HAP-1 (cell line): ENCODE data around the gene MYO1B.
A peak's percentile ranks its signal among the peaks of the same experiment; 100 is the strongest.

Source experiments
- DNase-seq, 2 experiments: peaks; one replicate each; pipeline ENCODE4 v3.0.0-alpha.2; 2016 to 2020; ENCODE audit warnings: low spot score in 2 of 2
- H3K27me3 ChIP-seq: fragments of 250-450 bp; sonication (Bioruptor Pico); 2 replicates; pipeline ENCODE4 v1.5.1; 2020; ENCODE audit warnings: low read depth, mild to moderate bottlenecking, moderate library complexity
- H3K36me3 ChIP-seq: fragments of 250-450 bp; sonication (Bioruptor Pico); replicated peaks from 2 replicates; pipeline ENCODE4 v1.5.1; 2020; ENCODE audit warnings: mild to moderate bottlenecking
- H3K4me1 ChIP-seq: fragments of 250-450 bp; sonication (Bioruptor Pico); 2 replicates; pipeline ENCODE4 v1.5.1; 2020; ENCODE audit warnings: mild to moderate bottlenecking
- H3K4me3 ChIP-seq: fragments of 250-450 bp; sonication (Bioruptor Pico); 2 replicates; pipeline ENCODE4 v1.5.1; 2020; ENCODE audit warnings: mild to moderate bottlenecking, moderate library complexity
- H3K9me3 ChIP-seq: fragments of 250-450 bp; sonication (Bioruptor Pico); 2 replicates; pipeline ENCODE4 v1.5.1; 2020; ENCODE audit warnings: mild to moderate bottlenecking, moderate library complexity
- in situ Hi-C: fragments of 300-500 bp; cut with MboI; formaldehyde crosslinking; loops from 3 replicates; pipeline ENCODE4 v1.14.3; 2020; ENCODE audit warnings: low sequenced_read_pairs, inconsistent platforms, mixed read lengths

The MYO1B gene

DNA sequence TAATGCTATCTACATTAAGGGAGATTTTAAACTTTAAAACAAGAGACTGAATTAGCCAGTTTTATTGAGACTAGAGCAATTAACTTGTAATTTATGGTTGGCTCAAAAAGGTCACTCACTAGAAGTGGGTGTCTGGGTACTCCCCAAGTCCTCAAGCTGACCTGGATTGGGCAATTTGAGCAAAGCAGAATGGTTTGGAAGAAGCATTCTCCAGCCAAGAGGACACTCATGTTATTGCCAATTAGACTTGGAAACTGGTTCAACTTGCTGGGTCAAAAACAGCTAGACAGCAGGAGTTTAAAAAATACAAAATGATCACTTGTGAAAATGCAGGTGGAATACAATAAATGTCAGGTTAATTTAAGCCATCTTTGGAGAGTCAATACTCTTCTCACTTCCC, 29.5 kb upstream of the MYO1B start:
- H3K9me3 ChIP-seq = no peaks in the 10 kb centered on the region
- no peaks in the 10 kb centered on the region for H3K27me3 ChIP-seq
- H3K36me3 ChIP-seq = no peaks in the 10 kb centered on the region
- in situ Hi-C loops = no loop called here
- no peak for DNase-seq
- H3K4me3 ChIP-seq = no peak overlapping the region
- H3K4me1 ChIP-seq = no peaks in the 10 kb centered on the region

DNA sequence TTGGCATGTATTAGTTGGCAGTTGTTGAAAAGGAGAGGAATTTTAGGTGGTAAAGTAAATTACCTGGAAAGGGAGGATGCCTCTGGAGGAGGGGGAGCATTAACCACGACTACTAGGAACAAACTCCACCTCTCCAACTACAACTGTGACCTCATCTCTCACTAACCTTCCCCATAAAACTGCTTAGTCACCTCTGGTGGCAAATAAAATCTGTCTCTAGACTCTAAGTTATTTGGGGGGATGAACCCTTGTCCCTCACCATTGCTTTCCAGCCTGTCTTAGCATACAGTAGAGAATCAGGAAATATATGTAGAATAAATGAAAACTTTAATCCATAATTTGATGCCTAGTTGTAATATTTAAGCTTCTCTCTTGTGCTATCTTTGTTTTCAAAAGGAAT, 27.6 kb upstream of the MYO1B start:
- Histone ChIP-seq H3K36me3 (no peaks in the 10 kb centered on the region), H3K27me3 (no peaks in the 10 kb centered on the region), H3K4me1 (no peaks in the 10 kb centered on the region), H3K4me3 (no peak overlapping the region), H3K9me3 (no peaks in the 10 kb centered on the region)
- in situ Hi-C loops = no loop called here
- no peak for DNase-seq

DNA sequence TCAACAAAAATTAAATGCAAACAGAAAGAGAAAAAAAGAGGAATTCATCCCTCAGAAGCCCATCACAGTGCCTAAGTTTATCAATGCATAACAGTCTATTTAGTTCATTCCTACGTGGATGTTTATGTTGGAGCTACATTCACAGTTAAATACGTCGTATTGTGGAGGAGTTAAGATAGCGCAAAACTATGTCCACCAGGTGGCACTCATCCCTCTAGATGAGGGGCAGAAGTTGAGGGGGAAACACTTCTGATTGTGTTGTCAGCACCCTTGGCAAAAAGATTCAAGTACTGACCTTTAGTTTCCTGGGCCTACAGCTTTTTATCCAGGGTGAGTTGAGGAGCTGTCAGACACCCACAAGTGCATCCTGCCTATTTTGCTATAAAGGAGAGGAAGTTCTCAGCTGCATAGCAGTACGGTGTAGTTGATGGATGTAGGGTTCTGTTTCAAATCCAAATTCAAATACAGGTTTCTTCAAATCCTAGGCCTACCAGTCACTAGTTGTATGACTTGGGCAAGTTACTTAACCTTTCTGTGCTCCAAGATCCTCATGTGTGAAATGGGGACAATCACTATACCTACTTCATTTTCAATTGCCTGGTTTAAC, 26.8 kb upstream of the MYO1B start:
- H3K27me3 ChIP-seq = no peaks in the 10 kb centered on the region
- H3K9me3 ChIP-seq = no peaks in the 10 kb centered on the region
- no peaks in the 10 kb centered on the region for H3K4me1 ChIP-seq
- no peaks in the 10 kb centered on the region for H3K36me3 ChIP-seq
- in situ Hi-C loops = no loop called here
- peak; percentile 59 to 81 for DNase-seq
- no peak overlapping the region for H3K4me3 ChIP-seq

DNA sequence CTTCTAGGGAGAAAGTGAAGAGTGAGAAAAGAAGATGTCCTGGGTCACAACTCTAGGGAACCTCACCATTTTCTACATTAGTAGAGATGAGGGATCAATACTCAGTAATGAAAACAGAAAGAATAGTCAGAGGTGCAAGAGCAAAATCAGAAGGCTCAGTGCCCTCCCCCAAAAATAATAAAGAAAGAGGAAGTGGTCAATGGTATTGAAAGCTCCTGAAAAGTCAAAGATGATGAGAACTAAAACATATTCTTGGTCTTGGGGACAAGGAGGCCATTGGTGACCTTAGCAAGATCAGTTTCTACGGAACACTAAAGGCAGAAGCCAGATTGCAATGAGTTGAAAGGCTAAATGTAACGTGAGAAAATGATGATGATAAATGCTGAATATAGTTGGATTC, 24.5 kb upstream of the MYO1B start:
- Histone ChIP-seq H3K4me1 (no peaks in the 10 kb centered on the region), H3K4me3 (no peak overlapping the region), H3K27me3 (no peaks in the 10 kb centered on the region), H3K36me3 (no peaks in the 10 kb centered on the region), H3K9me3 (no peaks in the 10 kb centered on the region)
- DNase-seq = no peak
- in situ Hi-C loops = no loop called here

DNA sequence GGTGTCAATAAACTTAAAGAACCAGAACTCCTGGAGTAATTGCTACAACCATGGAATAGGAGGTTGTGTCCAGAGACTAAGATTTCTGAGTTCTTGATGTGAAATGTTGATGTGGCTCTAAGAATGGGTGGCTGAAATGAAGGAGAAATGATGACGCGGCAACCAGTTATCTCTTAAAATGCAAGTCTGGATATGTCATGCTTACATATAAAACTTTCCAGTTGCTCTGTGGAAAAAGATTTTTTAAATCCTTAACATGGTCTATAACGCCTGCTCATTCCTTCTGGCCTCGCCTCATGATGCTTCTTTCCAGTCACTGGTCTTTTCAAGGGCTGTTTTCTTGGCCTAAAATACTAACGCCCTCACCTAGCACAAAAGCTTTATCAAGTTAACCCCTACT, 23.5 kb upstream of the MYO1B start:
- no peaks in the 10 kb centered on the region for H3K36me3 ChIP-seq
- no peak overlapping the region for H3K4me3 ChIP-seq
- no peaks in the 10 kb centered on the region for H3K9me3 ChIP-seq
- no peaks in the 10 kb centered on the region for H3K27me3 ChIP-seq
- in situ Hi-C loops = no loop called here
- DNase-seq = no peak
- H3K4me1 ChIP-seq = no peaks in the 10 kb centered on the region

DNA sequence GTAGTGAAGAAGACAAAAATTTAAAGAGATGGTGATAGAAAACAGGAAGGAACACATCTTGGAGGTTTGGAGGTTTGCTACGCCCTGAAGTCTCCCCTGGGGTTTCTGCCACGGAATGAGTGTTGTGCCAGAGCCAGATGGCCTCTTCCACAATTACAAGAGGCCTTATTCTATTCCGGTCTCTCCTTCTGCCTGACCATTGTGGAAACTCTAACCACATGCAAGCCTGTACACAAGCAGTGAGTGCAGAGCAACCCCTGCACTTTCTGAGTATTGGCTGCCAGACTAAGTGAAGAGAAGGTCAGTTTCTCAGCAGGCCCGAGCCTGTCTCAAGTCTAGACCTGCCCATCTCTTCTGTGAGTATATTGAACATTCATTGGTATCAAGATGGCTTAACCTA, 22.7 kb upstream of the MYO1B start:
- Histone ChIP-seq H3K36me3 (no peaks in the 10 kb centered on the region), H3K27me3 (no peaks in the 10 kb centered on the region), H3K4me3 (no peak overlapping the region), H3K9me3 (no peaks in the 10 kb centered on the region), H3K4me1 (no peaks in the 10 kb centered on the region)
- DNase-seq = no peak
- in situ Hi-C loops = no loop called here

DNA sequence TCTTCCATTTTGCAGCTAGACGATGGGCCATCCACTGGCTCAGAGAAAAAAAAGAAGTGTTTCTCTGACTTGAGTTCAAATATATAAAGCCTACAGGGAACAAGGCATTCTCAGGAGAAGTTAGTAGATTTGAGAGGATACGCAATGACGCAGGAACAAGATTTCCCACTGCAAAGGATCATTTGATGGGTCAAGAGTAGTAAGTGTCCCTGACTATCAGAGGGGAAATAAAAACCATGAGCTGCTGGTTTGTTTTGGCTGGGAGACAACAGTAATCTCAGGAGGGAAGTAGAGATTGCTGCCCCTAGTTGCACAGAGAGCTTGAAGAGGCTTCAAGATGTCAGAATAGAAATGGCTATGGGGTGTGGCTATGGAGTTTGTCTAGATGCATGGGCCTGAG, 22.3 kb upstream of the MYO1B start:
- no peak for DNase-seq
- H3K4me1 ChIP-seq = no peaks in the 10 kb centered on the region
- no peaks in the 10 kb centered on the region for H3K27me3 ChIP-seq
- in situ Hi-C loops = no loop called here
- H3K36me3 ChIP-seq = no peaks in the 10 kb centered on the region
- H3K4me3 ChIP-seq = no peak overlapping the region
- no peaks in the 10 kb centered on the region for H3K9me3 ChIP-seq

DNA sequence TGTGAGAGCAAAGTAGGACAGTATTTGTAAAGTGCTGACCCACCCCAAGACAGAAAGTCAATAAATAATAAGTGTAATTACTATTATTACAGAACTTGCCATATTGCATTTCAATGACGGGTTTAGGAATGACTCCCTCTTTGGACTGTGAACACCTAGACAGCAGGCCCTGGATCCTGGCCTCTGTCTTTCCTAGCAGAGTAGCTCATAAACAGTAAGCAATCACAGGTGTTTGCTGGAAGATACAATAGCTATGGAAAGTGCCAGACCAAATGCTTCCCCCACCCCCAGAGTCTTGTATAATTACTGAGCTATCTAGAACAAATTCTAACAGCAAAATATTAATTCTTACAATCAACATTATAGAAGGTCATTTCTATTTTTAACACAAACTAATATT, 20.1 kb upstream of the MYO1B start:
- no peak for DNase-seq
- Histone ChIP-seq H3K4me3 (no peak overlapping the region), H3K4me1 (no peaks in the 10 kb centered on the region), H3K9me3 (no peaks in the 10 kb centered on the region), H3K36me3 (no peaks in the 10 kb centered on the region), H3K27me3 (no peaks in the 10 kb centered on the region)
- in situ Hi-C loops = loop anchor here (25.0 kb wide), 1 partner anchor 287 kb away; no protein-coding TSS in a partner anchor

DNA sequence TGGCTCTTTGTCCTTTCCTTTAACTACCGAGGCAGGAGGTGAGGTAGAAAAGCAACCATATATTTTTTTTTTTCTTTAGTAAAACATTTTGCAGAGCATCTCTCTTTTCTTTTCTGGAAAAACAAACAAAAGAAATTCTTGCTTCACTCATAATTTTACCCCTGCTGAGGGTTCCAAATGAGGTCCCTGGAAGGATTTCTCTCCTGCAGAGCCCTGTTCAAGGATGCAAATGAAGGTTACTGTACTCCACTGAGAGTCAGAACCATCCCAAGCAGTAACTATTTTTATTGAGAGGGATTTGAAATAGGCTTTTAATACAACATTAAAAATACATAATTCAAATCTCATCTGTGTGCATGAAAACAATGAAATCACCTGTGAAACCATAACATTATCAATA, 19.5 kb upstream of the MYO1B start:
- Histone ChIP-seq H3K4me1 (no peaks in the 10 kb centered on the region), H3K27me3 (no peaks in the 10 kb centered on the region), H3K9me3 (no peaks in the 10 kb centered on the region), H3K4me3 (no peak overlapping the region), H3K36me3 (no peaks in the 10 kb centered on the region)
- in situ Hi-C loops = loop anchor here (25.0 kb wide), 1 partner anchor 287 kb away; no protein-coding TSS in a partner anchor
- DNase-seq = no peak

DNA sequence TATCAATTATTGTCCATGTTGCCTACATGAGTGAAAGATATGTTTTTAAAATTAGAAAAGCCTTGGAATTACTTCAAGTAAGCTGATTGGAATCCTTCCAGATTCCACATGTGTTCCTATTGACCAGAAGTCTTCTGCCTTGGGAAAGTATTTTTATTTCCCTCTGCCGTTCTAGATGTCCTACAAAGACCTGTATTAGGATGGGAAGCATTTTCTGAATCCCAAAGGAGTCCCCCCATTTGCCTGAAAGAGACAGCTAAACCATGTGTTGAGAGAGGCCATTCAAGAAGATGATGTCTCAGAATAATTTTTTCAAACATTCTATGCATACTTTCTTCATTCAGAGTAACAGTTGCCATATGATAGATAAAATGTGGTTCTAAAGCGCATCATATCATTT, 19.0 kb upstream of the MYO1B start:
- DNase-seq = no peak
- Histone ChIP-seq H3K36me3 (no peaks in the 10 kb centered on the region), H3K4me3 (no peak overlapping the region), H3K27me3 (no peaks in the 10 kb centered on the region), H3K9me3 (no peaks in the 10 kb centered on the region), H3K4me1 (no peaks in the 10 kb centered on the region)
- in situ Hi-C loops = loop anchor here (25.0 kb wide), 1 partner anchor 286 kb away; no protein-coding TSS in a partner anchor

DNA sequence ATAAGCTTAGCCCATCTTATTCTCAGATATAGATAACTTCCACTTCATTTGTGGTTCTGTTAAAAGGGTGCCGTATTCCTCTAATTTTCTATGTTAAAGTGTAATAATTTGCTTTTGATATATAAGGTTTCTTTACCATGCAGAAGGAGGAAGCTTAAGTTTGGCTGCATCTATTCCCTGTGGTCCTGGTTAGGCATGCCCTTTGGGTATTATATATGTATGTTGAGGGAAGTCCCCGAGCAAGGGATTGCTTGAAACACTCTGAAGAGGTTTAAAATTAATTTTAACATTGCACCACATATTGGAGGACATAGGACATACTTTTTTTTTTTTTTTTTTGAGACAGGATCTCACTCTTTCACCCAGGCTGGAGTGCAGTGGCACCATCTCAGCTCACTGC, 16.9 kb upstream of the MYO1B start:
- Histone ChIP-seq H3K9me3 (no peaks in the 10 kb centered on the region), H3K27me3 (no peaks in the 10 kb centered on the region), H3K4me3 (no peak overlapping the region), H3K4me1 (no peaks in the 10 kb centered on the region), H3K36me3 (no peaks in the 10 kb centered on the region)
- in situ Hi-C loops = loop anchor here (25.0 kb wide), 1 partner anchor 284 kb away; no protein-coding TSS in a partner anchor
- DNase-seq = no peak

DNA sequence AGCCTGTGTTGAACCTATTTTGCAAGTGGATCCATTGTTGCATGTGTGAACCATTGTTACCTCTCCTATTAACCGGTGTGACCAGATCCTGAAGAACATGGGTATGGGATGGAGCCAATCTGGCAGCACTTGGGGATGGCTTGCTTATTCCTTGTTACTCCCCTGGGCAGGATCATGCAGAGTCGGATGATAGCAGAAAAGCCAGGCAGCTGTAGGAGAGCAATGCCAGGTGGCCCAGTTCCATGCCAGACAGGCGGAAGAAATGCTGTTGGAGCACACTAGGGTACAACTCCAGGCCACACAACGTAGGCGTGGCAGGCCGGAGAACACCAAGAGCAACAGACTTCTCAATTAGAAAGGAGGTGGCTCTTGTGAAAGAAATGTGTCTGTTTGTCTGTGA, 16.3 kb upstream of the MYO1B start:
- no peak overlapping the region for H3K4me3 ChIP-seq
- no peaks in the 10 kb centered on the region for H3K36me3 ChIP-seq
- H3K9me3 ChIP-seq = no peaks in the 10 kb centered on the region
- H3K27me3 ChIP-seq = no peaks in the 10 kb centered on the region
- DNase-seq = no peak
- in situ Hi-C loops = loop anchor here (25.0 kb wide), 1 partner anchor 283 kb away; no protein-coding TSS in a partner anchor
- no peaks in the 10 kb centered on the region for H3K4me1 ChIP-seq

DNA sequence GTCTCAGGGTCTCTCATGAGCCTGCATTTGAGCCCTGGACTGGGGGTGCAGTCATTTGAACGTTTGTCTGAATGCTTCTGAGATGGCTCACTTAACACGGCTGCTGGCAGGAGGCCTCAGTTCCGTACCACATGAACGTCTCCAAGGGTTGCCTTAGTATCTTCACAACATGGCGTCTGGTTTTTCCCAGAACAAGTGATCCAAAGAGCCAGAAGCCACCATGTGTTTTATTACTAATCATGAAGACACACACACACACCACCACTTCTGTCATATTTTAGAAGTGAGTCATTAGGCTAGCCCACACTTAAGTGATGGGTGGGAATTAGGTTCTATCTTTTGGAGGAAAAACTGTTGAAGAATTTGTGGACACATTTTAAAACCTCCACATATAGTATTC, 15.0 kb upstream of the MYO1B start:
- H3K27me3 ChIP-seq = no peaks in the 10 kb centered on the region
- H3K4me3 ChIP-seq = no peak overlapping the region
- no peaks in the 10 kb centered on the region for H3K36me3 ChIP-seq
- no peaks in the 10 kb centered on the region for H3K4me1 ChIP-seq
- no peaks in the 10 kb centered on the region for H3K9me3 ChIP-seq
- in situ Hi-C loops = loop anchor here (25.0 kb wide), 1 partner anchor 282 kb away; no protein-coding TSS in a partner anchor
- no peak for DNase-seq

DNA sequence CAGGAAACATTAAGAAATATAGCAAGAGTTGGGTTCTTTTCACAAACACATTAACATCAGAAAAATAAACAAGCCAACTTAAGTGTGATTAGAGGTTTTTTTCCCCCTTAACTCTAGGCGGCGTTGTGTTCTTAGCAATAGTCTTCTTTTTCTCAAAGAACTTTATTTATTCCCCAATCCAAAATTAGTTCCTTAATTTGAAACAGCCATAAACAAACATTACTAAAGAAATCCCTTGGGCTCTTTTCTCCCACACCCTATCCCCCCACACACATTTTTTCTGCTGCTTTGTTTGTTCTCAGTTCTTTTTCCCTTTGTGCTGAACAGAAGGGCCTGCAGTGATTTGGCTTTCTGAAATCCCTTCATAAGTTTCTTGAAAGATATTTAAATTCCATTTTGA, 13.2 kb upstream of the MYO1B start:
- H3K27me3 ChIP-seq = no peaks in the 10 kb centered on the region
- DNase-seq = peak in 1 of 2 experiments; percentile 30
- no peak overlapping the region for H3K4me3 ChIP-seq
- H3K9me3 ChIP-seq = no peaks in the 10 kb centered on the region
- in situ Hi-C loops = loop anchor here (25.0 kb wide), 1 partner anchor 280 kb away; no protein-coding TSS in a partner anchor
- no peaks in the 10 kb centered on the region for H3K4me1 ChIP-seq
- H3K36me3 ChIP-seq = no peaks in the 10 kb centered on the region

DNA sequence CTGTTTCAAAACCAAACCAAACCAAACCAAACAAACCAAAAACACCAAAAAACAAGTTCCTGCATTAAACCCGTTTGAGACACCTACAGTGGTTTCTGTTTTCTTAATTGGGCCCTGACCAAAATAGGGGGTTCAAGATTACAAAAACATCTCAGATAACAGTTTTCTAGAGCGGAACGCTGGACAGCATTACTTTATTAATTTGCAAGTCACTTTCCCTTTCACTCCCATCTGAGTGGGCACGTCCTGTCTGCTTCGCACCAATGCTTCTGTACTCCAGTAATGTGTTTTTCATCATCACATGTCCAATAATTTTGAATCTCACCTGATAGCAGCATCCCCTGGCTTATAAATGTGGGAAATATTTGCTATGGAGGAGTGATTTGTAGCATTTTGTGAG, 11.7 kb upstream of the MYO1B start:
- no peaks in the 10 kb centered on the region for H3K9me3 ChIP-seq
- no peaks in the 10 kb centered on the region for H3K36me3 ChIP-seq
- H3K4me3 ChIP-seq = no peak overlapping the region
- in situ Hi-C loops = loop anchor here (25.0 kb wide), 1 partner anchor 279 kb away; no protein-coding TSS in a partner anchor
- DNase-seq = no peak
- no peaks in the 10 kb centered on the region for H3K4me1 ChIP-seq
- no peaks in the 10 kb centered on the region for H3K27me3 ChIP-seq
